Stimulated activated memory B cell treated with anti-CD40 and anti-IgM and Interleukin-4, amounts not matched to agents 10 μg/mL and 1 μg/mL and 100 μg/mL, for 72 hours (primary cell): ENCODE results near the gene CBLB.

ENCODE experiments used
- ATAC-seq: fragments of 150-1000 bp; cut with Tn5 transposase; 2 replicates; pipeline ENCODE4 v1.10.0; 2021
- H3K27ac Mint-ChIP-seq: one replicate; pipeline ENCODE4 v1.8.0; 2022; ENCODE audit warnings: mild to moderate bottlenecking, mixed read lengths
- H3K27me3 Mint-ChIP-seq: one replicate; pipeline ENCODE4 v1.8.0; 2022; ENCODE audit warnings: mixed read lengths
- H3K36me3 Mint-ChIP-seq: one replicate; pipeline ENCODE4 v1.8.0; 2022; ENCODE audit warnings: mixed read lengths
- H3K4me1 Mint-ChIP-seq: one replicate; pipeline ENCODE4 v1.8.0; 2022; ENCODE audit warnings: mixed read lengths
- H3K4me3 Mint-ChIP-seq: one replicate; pipeline ENCODE4 v1.8.0; 2022; ENCODE audit warnings: mild to moderate bottlenecking, moderate library complexity, mixed read lengths
- H3K9me3 Mint-ChIP-seq: one replicate; pipeline ENCODE4 v1.8.0; 2022; ENCODE audit warnings: mixed read lengths

Gene CBLB

GRCh38 chr3:105616374-105617121 is 252.3 kb downstream of the CBLB start:
- Mint-ChIP-seq H3K4me3 (no peak overlapping the region), H3K9me3 (no peaks in the 10 kb centered on the region), H3K36me3 (no peaks in the 10 kb centered on the region), H3K27me3 (no peaks in the 10 kb centered on the region), H3K4me1 (no peaks in the 10 kb centered on the region), H3K27ac (no peak overlapping the region)
- ATAC-seq: no peak

GRCh38 chr3:105615814-105616213 is 253.0 kb downstream of the CBLB start:
- no peaks in the 10 kb centered on the region for H3K9me3 Mint-ChIP-seq
- ATAC-seq: no peak
- no peaks in the 10 kb centered on the region for H3K36me3 Mint-ChIP-seq
- H3K4me3 Mint-ChIP-seq: no peak overlapping the region
- H3K27ac Mint-ChIP-seq: no peak overlapping the region
- H3K4me1 Mint-ChIP-seq: no peaks in the 10 kb centered on the region
- no peaks in the 10 kb centered on the region for H3K27me3 Mint-ChIP-seq

- Mint-ChIP-seq H3K27ac (no peak overlapping the region), H3K27me3 (no peaks in the 10 kb centered on the region), H3K4me3 (no peak overlapping the region), H3K9me3 (no peaks in the 10 kb centered on the region), H3K36me3 (no peaks in the 10 kb centered on the region), H3K4me1 (no peaks in the 10 kb centered on the region)
- ATAC-seq: no peak
Observed at GRCh38 chr3:105614288-105615030, 254.4 kb downstream of the CBLB start.

- H3K4me1 Mint-ChIP-seq: no peaks in the 10 kb centered on the region
- H3K36me3 Mint-ChIP-seq: no peaks in the 10 kb centered on the region
- no peak overlapping the region for H3K4me3 Mint-ChIP-seq
- no peaks in the 10 kb centered on the region for H3K27me3 Mint-ChIP-seq
- no peak overlapping the region for H3K27ac Mint-ChIP-seq
- ATAC-seq: no peak
- H3K9me3 Mint-ChIP-seq: no peaks in the 10 kb centered on the region
Observed at GRCh38 chr3:105613120-105613519, 255.7 kb downstream of the CBLB start.

- Mint-ChIP-seq H3K27me3 (no peaks in the 10 kb centered on the region), H3K4me3 (no peak overlapping the region), H3K4me1 (no peaks in the 10 kb centered on the region), H3K27ac (no peak overlapping the region), H3K36me3 (no peaks in the 10 kb centered on the region), H3K9me3 (no peaks in the 10 kb centered on the region)
- ATAC-seq: no peak
Observed at GRCh38 chr3:105611304-105612192, 257.3 kb downstream of the CBLB start.

- Mint-ChIP-seq H3K4me1 (no peaks in the 10 kb centered on the region), H3K36me3 (no peaks in the 10 kb centered on the region), H3K4me3 (no peak overlapping the region), H3K27ac (no peak overlapping the region), H3K27me3 (no peaks in the 10 kb centered on the region), H3K9me3 (no peaks in the 10 kb centered on the region)
- ATAC-seq: no peak
Observed at GRCh38 chr3:105610473-105610872, 258.3 kb downstream of the CBLB start.

- Mint-ChIP-seq H3K4me1 (no peaks in the 10 kb centered on the region), H3K27ac (no peak overlapping the region), H3K9me3 (no peaks in the 10 kb centered on the region), H3K4me3 (no peak overlapping the region), H3K36me3 (no peaks in the 10 kb centered on the region), H3K27me3 (no peaks in the 10 kb centered on the region)
- ATAC-seq: peak; percentile 27
Observed at GRCh38 chr3:105608623-105609022, 260.2 kb downstream of the CBLB start.

GRCh38 chr3:105606016-105606415 is 262.8 kb downstream of the CBLB start:
- H3K9me3 Mint-ChIP-seq: no peaks in the 10 kb centered on the region
- no peaks in the 10 kb centered on the region for H3K36me3 Mint-ChIP-seq
- H3K4me3 Mint-ChIP-seq: no peak overlapping the region
- no peak for ATAC-seq
- H3K4me1 Mint-ChIP-seq: no peaks in the 10 kb centered on the region
- no peaks in the 10 kb centered on the region for H3K27me3 Mint-ChIP-seq
- H3K27ac Mint-ChIP-seq: no peak overlapping the region
